ENCODE measurements around the gene FTH1.

- TF ChIP-seq CTCF (conservative IDR thresholded peaks at IDR 0.05; ENCODE audit: low read depth, low read length): no peak
- TF ChIP-seq EZH2 (IDR thresholded peaks at IDR 0.05; ENCODE audit: low read length, unreplicated experiment): no peak
- no peak for TF ChIP-seq EZH2phosphoT487 (IDR thresholded peaks at IDR 0.05; ENCODE audit: borderline replicate concordance, low read length)
Measured at GRCh38 chr11:61914471-61915171, 52.8 kb downstream of the FTH1 start.
